PFSK-1 (cell line): ENCODE measurements around the gene PEX7.

ENCODE experiments used
- FOXP2 ChIP-seq: optimal IDR thresholded peaks from 2 replicates; pipeline ENCODE3; 2011; ENCODE audit warnings: borderline replicate concordance, control low read depth, inconsistent platforms; ENCODE audit not compliant: insufficient read depth; ENCODE audit errors: extremely low read length, extremely low read depth
- POLR2AphosphoS5 ChIP-seq: IDR thresholded peaks from 2 replicates; pipeline ENCODE4 v1.6.1; 2012; ENCODE audit warnings: low read depth, mild to moderate bottlenecking, control low read depth, low read length, moderate library complexity
- REST ChIP-seq, 2 experiments: IDR thresholded peaks; 2 replicates each; pipeline versions ENCODE4 v1.6.1 to v1.8.0; 2011 to 2012; ENCODE audit warnings: low read depth in 2 of 2, low read length in 2 of 2, control low read depth in 1 of 2, inconsistent platforms in 1 of 2, mild to moderate bottlenecking in 1 of 2, moderate library complexity in 1 of 2; ENCODE audit not compliant: insufficient read depth in 1 of 2
- SIN3A ChIP-seq: IDR thresholded peaks from 2 replicates; pipeline ENCODE4 v1.6.1; 2012; ENCODE audit warnings: mild to moderate bottlenecking, low read length, moderate library complexity, borderline replicate concordance; ENCODE audit not compliant: insufficient read depth
- TAF1 ChIP-seq: IDR thresholded peaks from 2 replicates; pipeline ENCODE4 v1.6.1; 2012; ENCODE audit warnings: low read length, control low read depth, borderline replicate concordance; ENCODE audit not compliant: insufficient read depth

GRCh38 chr6:136790411-136791295 is 31.7 kb upstream of the PEX7 start:
- TF ChIP-seq POLR2AphosphoS5: no peak
- no peak for TF ChIP-seq TAF1
- no peak for TF ChIP-seq FOXP2
- no peak for TF ChIP-seq REST (IDR thresholded peaks at IDR 0.05; ENCODE audit: insufficient read depth in 1 of 2, low read depth in 2 of 2, low read length in 2 of 2)
- TF ChIP-seq SIN3A: no peak
